SW 1271 (cell line): Measurements from ENCODE around the gene PFN1.
"Not testable (repeated sequence)": the region's sequence is repeated elsewhere in the genome, so short reads cannot be mapped to it uniquely, and the experiment has no call there.

ENCODE experiments used
- DNase-seq, 2 experiments: peaks; one replicate each; lab custom pipeline; 2025; lab: John Stamatoyannopoulos, UW

PFN1 gene

GRCh38 chr17:4945176-4945943, 3.0 kb downstream of the PFN1 start:
- peak; percentile 72 to 84 for DNase-seq

- DNase-seq: no peak
These were observed 3.7 kb downstream of the PFN1 start for GRCh38 chr17:4944554-4945175.

DNA sequence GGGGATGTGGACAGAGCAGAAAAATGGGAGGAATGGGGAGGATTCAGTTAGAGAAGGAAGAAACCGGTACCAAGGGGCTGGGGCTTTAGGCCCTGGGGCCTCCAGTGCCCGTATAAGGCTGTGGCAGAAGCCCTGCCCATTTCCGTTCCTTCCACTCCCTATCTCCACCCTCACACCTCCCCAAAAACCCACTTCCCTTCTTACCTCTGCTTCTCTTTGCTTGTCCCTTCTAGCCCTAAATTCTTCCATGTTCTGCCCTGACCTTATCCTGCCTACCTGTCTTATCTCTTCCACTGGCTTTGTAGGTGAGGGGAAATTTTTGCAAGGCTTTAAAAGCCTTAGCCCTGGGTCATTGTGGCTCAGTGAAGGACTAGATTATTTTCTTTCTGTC, 4.2 kb downstream of the PFN1 start:
- no peak for DNase-seq

DNA sequence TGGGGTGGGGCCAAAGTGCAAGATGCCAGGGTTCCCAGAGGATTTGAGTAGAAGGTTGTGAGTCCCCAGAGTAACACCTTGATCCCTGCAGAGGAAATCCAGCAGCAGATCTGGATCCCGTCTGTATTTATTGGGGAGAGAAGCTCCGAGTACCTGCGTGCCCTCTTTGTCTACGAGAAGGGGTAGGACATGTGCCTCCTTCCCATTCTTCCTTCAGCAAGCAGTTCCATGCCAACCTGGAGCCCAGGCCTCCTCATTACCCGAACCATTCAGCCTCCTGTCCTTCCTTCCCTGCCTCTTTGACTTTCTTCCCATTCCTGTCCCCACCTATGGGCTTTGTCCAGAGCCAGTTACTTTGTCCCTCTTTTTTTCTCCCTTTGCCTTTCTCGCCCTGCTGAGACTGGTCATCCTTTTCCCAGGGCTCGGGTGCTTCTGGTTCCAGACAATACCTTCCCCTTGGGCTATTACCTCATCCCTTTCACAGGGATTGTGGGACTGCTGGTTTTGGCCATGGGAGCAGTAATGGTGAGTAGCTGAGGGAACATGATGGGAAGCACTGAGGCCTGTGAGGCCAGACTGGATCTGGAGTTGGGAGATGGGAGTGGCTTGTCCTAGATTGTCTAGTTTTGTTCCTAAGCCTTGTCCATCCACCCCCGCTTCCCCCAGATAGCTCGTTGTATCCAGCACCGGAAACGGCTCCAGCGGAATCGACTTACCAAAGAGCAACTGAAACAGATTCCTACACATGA, 5.4 kb downstream of the PFN1 start:
- DNase-seq: no peak

DNA sequence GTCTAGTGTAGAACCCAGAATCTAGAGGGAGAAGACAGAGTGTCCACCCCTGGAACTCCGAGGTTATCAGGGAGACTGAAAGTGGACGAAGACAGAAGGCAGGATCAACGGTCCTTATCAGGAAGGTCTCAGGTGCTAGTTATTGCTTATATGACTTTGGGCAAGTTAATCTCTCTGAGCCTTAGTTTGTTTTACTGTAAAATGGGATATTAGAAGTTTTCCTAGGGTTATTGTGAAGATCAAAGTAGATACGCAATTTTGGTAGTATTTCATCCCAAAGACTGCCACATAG, 7.1 kb downstream of the PFN1 start:
- DNase-seq: no peak

DNA sequence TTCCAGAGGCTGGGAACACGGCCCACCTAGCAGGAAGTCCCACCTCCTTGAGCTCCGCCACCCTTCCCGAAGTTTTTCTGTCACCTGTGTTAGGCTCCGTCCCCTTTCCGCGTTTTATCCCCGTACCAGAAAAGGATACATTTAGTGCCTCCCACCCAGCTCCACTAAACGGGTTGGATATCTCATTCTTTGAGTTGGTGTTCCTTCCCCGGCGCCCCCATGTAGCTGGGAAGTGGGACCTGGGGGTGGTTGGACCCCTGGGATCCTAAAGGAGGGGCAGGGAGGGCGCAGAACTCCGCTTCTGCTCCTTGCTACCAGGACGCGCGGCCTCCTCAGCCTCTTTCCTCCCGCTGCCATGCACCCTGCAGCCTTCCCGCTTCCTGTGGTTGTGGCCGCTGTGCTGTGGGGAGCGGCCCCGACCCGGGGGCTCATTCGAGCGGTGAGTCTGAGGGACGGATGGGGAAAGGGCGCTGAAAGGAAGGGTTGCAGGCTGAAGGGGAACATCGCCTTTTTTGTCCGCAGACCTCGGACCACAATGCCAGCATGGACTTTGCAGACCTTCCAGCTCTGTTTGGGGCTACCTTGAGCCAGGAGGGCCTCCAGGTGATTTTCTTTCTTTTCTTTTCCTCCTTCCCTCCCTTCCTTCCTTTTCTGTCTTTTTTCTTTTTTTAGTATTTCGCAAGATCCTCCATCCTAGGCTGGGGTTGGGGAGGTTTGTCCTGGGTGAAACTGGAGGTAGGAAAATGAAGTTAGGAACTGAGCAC, 7.6 kb downstream of the PFN1 start:
- DNase-seq: peak in 1 of 2 experiments; percentile 86

DNA sequence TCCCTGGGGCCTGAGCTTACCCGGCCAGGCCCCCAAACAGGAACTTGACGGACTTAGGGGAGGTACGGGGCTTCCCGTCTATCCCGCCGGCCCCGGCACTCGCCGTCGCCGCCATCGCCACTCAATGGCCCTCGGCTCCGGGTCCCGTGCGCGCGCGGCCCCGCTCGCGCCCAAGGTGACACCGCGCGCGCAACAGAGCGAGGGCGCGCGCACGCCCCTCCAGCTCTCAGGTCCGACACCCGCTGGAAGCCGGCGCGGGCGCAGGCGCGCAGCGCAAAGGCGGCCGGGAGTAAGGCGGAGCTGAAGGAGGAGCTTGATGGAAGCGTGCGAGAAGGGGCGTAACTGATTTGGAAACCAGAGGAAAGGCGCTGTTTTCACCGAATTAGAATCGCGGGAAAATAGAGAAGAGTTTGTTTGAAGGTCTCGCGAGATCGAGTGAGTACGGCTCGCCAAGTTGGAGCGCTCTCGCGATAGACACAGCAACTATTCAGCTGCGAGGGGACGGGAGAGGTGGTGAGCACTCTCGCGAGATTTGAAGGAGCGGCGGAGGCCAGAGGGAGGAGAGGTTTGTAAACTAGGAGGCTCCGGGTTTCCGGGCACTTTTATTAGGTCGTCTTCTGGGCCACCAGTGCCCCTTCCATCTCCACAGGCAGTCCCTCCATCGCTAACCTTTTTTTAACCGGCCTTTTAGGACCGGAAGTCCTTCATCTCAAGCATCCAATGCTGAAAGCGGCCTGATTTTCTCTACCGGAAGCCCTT, 8.4 kb downstream of the PFN1 start, which contains the start of the genes RNF167 and SLC25A11:
TSS of gene RNF167 (plus strand) at position 473 of the 759 bp plus-strand sequence. CDS start 642 bp downstream, outside the sequence.
TSS of gene SLC25A11 (minus strand) at position 251 of the 759 bp plus-strand sequence. CDS start at position 115, 136 bp downstream.
- peak; percentile 99 to 100 for DNase-seq

DNA sequence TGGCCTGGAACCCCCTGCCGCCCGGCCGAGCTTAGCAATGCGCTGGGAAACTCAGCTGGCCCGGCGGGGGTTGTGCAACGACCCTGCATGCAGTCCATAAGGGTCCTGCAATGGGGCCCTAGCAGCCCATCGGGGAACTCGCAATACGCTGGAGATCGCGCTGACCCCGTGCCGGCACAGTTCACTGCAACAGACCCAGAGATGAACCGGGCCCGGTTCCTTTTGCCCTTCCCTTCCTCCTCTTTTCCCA, 8.9 kb downstream of the PFN1 start:
- no peak for DNase-seq

- no peak for DNase-seq
These were observed 9.4 kb downstream of the PFN1 start for GRCh38 chr17:4938688-4939545.

GRCh38 chr17:4938069-4938491, 10.2 kb downstream of the PFN1 start:
- no peak for DNase-seq

- no peak for DNase-seq
These were observed 10.8 kb downstream of the PFN1 start for GRCh38 chr17:4937553-4937952.

GRCh38 chr17:4936436-4936835, 11.9 kb downstream of the PFN1 start:
- no peak for DNase-seq

DNA sequence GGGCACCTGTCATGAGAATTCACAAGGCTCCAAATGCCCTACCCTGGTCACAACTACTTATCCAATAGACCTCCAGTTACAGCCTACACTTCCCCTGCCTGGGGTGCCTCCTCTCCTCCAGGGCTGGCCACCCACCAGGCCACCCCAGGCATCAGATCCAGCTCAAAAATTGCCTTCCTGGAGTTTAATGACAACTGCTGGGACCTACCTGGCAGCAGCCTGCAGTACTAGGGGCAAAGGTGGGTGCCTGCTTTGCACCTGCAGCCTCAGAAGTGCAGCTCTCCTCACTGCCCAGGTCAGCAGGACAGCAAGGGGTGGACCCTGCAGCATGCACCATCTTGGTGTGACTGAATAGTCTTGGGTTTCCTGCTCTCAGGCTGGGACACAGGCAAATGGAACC, 12.7 kb downstream of the PFN1 start:
- DNase-seq: no peak

- peak; percentile 33 to 38 for DNase-seq
These were observed 14.0 kb downstream of the PFN1 start for GRCh38 chr17:4934173-4934979.

GRCh38 chr17:4933646-4934045, 14.7 kb downstream of the PFN1 start:
- no peak for DNase-seq

DNA sequence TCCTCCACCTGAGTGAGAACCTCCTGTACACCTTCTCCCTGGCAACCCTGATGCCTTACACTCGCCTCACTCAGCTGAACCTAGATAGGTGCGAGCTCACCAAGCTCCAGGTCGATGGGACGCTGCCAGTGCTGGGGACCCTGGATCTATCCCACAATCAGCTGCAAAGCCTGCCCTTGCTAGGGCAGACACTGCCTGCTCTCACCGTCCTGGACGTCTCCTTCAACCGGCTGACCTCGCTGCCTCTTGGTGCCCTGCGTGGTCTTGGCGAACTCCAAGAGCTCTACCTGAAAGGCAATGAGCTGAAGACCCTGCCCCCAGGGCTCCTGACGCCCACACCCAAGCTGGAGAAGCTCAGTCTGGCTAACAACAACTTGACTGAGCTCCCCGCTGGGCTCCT, 15.6 kb downstream of the PFN1 start:
- DNase-seq: no peak

- DNase-seq: no peak
These were observed 16.4 kb downstream of the PFN1 start, which contains the start of gene GP1BA for GRCh38 chr17:4931963-4932362. TSS of gene GP1BA (plus strand) at chr17:4932277. CDS start at chr17:4932605, 328 bp downstream.

- no peak for DNase-seq
These were observed 19.4 kb downstream of the PFN1 start for GRCh38 chr17:4928881-4929280.

GRCh38 chr17:4926577-4927335, 21.6 kb downstream of the PFN1 start:
- DNase-seq: not testable (repeated sequence)
